Measurements from ENCODE around the gene ZIK1. TPM values are rescaled to one million over a fixed set of nuclear protein-coding genes. Genes with fewer than 3 reads are reported as not detected.
A peak's percentile ranks its signal among the peaks of the same experiment; 100 is the strongest.

ZIK1 gene
- total RNA-seq (5.1 and 7.1 TPM in 2 replicates), polyA plus RNA-seq (3.3 and 3.8 TPM in 2 replicates)

- H3K9me3 ChIP-seq (ENCODE audit: low read depth) = no peaks in the 10 kb centered on the region
- WGBS (ENCODE audit: low lambda C conversion rate, missing lambda C conversion rate) = 1% methylated on average over 75 of the region's 76 CpGs
- H3K4me3 ChIP-seq = peak within 1 kb of the TSS; percentile 35
These were observed at the start of gene ZIK1 for GRCh38 chr19:57583521-57584416. Gene ZIK1 (plus strand): TSS chr19:57584145. CDS start chr19:57584357, 212 bp downstream.

DNA sequence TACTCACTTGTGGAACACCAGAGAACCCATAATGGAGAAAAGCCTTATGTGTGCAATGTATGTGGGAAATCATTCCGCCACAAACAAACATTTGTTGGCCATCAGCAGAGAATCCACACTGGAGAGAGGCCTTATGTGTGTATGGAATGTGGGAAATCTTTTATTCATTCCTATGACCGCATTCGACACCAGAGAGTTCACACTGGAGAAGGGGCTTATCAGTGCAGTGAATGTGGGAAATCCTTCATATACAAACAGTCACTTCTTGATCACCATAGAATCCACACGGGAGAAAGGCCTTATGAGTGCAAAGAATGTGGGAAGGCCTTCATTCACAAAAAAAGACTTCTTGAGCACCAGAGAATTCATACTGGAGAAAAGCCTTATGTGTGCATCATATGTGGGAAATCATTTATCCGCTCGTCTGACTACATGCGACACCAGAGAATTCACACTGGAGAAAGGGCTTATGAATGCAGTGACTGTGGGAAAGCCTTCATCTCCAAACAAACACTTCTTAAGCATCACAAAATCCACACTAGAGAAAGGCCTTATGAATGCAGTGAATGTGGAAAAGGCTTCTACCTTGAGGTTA lies 45.9 kb upstream of the ZIK1 start:
- no peaks in the 10 kb centered on the region for H3K79me2 ChIP-seq
- no peak overlapping the region for H3K4me3 ChIP-seq
- H3K4me1 ChIP-seq (ENCODE audit: insufficient read depth) = no peaks in the 10 kb centered on the region
- TF ChIP-seq EZH2 (IDR thresholded peaks at IDR 0.05; ENCODE audit: borderline replicate concordance) (no peak), CTCF (IDR thresholded peaks at IDR 0.05; ENCODE audit: poor library complexity) (no peak), EZH2phosphoT487 (IDR thresholded peaks at IDR 0.05; ENCODE audit: low read depth, severe bottlenecking, unreplicated experiment) (no peak)
- H3K4me2 ChIP-seq = no peak overlapping the region
- H3K36me3 ChIP-seq (replicated peaks; ENCODE audit: insufficient read depth, low read depth) = peaks cover 33% of the 10 kb centered on the region
- no peaks in the 10 kb centered on the region for H4K20me1 ChIP-seq (ENCODE audit: insufficient read depth, poor library complexity, severe bottlenecking)
- no peaks in the 10 kb centered on the region for H3K9me2 ChIP-seq (replicated peaks; ENCODE audit: insufficient read depth)
- H3K27me3 ChIP-seq = no peaks in the 10 kb centered on the region
- no peak overlapping the region for H3K27ac ChIP-seq
- no peak overlapping the region for H2AFZ ChIP-seq
- DNase-seq (ENCODE audit: low spot score) = no peak
- 98% methylated on average over 7 of the region's 7 CpGs for WGBS (ENCODE audit: low lambda C conversion rate, missing lambda C conversion rate)
- H3K9me3 ChIP-seq (ENCODE audit: low read depth) = peaks cover 77% of the 10 kb centered on the region

More at GRCh38 chr19:57583521-57584416, at the start of gene ZIK1:
- Histone ChIP-seq H2AFZ (peak within 1 kb of the TSS; percentile 97), H3K4me1 (ENCODE audit: insufficient read depth) (peaks cover 9% of the 10 kb centered on the region), H3K27ac (peak within 1 kb of the TSS; percentile 78), H3K9me2 (replicated peaks; ENCODE audit: insufficient read depth) (no peaks in the 10 kb centered on the region), H3K79me2 (peaks cover 13% of the 10 kb centered on the region), H3K36me3 (replicated peaks; ENCODE audit: insufficient read depth, low read depth) (no peaks in the 10 kb centered on the region), H4K20me1 (ENCODE audit: insufficient read depth, poor library complexity, severe bottlenecking) (no peaks in the 10 kb centered on the region), H3K27me3 (no peaks in the 10 kb centered on the region), H3K4me2 (peak within 1 kb of the TSS; percentile 90)
- peak; percentile 94 for DNase-seq (ENCODE audit: low spot score)
- TF ChIP-seq EZH2phosphoT487 (IDR thresholded peaks at IDR 0.05; ENCODE audit: low read depth, severe bottlenecking, unreplicated experiment) (no peak), CTCF (IDR thresholded peaks at IDR 0.05; ENCODE audit: poor library complexity) (no peak), EZH2 (IDR thresholded peaks at IDR 0.05; ENCODE audit: borderline replicate concordance) (no peak)

DNA sequence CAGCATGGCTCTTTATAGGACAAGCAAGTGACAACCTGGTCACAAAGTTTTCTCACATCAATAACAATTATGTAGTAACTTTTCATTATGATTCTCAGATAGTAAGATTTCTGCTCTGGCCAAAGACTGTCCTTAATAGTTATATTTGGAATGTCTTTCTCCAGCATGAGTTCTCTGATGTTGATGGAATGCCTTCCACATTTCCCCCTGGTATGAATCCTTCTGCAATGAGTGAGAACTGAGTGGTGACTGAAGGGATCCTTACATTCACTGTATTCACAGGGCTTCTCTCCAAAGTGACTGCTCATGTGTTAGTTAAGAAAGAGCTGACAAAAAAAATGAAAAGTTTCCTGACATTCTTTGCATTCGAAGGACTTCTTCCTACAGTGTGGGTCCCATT lies 37.4 kb upstream of the ZIK1 start:
- TF ChIP-seq CTCF (IDR thresholded peaks at IDR 0.05; ENCODE audit: poor library complexity) (no peak), EZH2 (IDR thresholded peaks at IDR 0.05; ENCODE audit: borderline replicate concordance) (no peak), EZH2phosphoT487 (IDR thresholded peaks at IDR 0.05; ENCODE audit: low read depth, severe bottlenecking, unreplicated experiment) (no peak)
- Histone ChIP-seq H3K27ac (no peak overlapping the region), H3K79me2 (no peaks in the 10 kb centered on the region), H3K36me3 (replicated peaks; ENCODE audit: insufficient read depth, low read depth) (peaks cover 21% of the 10 kb centered on the region), H2AFZ (no peak overlapping the region), H3K9me3 (ENCODE audit: low read depth) (peaks cover 68% of the 10 kb centered on the region), H3K27me3 (no peaks in the 10 kb centered on the region), H3K4me2 (no peak overlapping the region), H3K4me1 (ENCODE audit: insufficient read depth) (no peaks in the 10 kb centered on the region), H3K9me2 (replicated peaks; ENCODE audit: insufficient read depth) (no peaks in the 10 kb centered on the region), H3K4me3 (no peak overlapping the region), H4K20me1 (ENCODE audit: insufficient read depth, poor library complexity, severe bottlenecking) (no peaks in the 10 kb centered on the region)
- no peak for DNase-seq (ENCODE audit: low spot score)
- WGBS (ENCODE audit: low lambda C conversion rate, missing lambda C conversion rate) = 100% methylated on average over 1 of the region's 1 CpG
